SK-N-SH treated with all-trans-retinoic acid at 6 μM for 48 hours (cell line): ENCODE measurements around the gene SPATS2L.

ENCODE experiments used
- ATAC-seq: fragments of 200-7000 bp; cut with Tn5 transposase; 3 replicates; pipeline ENCODE4 v1.9.1; 2020; ENCODE audit warnings: mild to moderate bottlenecking, moderate library complexity
- ARNTL ChIP-seq: fragments of 450-650 bp; formaldehyde crosslinking; IDR thresholded peaks from 2 replicates; pipeline ENCODE4 v1.5.0; 2020; ENCODE audit warnings: low read depth, mild to moderate bottlenecking, moderate library complexity, borderline replicate concordance
- BACH2 ChIP-seq: fragments of 250-450 bp; sonication (Bioruptor Pico); IDR thresholded peaks from 2 replicates; pipeline ENCODE4 v1.9.0; 2021; ENCODE audit warnings: mild to moderate bottlenecking, borderline replicate concordance
- CSDC2 ChIP-seq: fragments of 250-450 bp; sonication (Bioruptor Pico); IDR thresholded peaks from 2 replicates; pipeline ENCODE4 v1.5.0; 2020; ENCODE audit warnings: mild to moderate bottlenecking, moderate library complexity
- ESRRG ChIP-seq: fragments of 250-450 bp; sonication (Bioruptor Pico); IDR thresholded peaks from 2 replicates; pipeline ENCODE4 v1.6.1; 2021; ENCODE audit warnings: mild to moderate bottlenecking
- GLIS3 ChIP-seq: fragments of 250-450 bp; sonication (Bioruptor Pico); IDR thresholded peaks from 2 replicates; pipeline ENCODE4 v1.5.0; 2020; ENCODE audit warnings: mild to moderate bottlenecking, moderate library complexity
- ISL1 ChIP-seq: fragments of 250-450 bp; sonication (Bioruptor Pico); IDR thresholded peaks from 2 replicates; pipeline ENCODE4 v2.1.2; 2022; ENCODE audit warnings: mild to moderate bottlenecking, moderate library complexity
- OSR1 ChIP-seq: fragments of 250-450 bp; sonication (Bioruptor Pico); IDR thresholded peaks from 2 replicates; pipeline ENCODE4 v1.8.0; 2022; ENCODE audit warnings: moderate library complexity, mild to moderate bottlenecking, inconsistent platforms
- PATZ1 ChIP-seq: fragments of 250-450 bp; sonication (Bioruptor Pico); IDR thresholded peaks from 2 replicates; pipeline ENCODE4 v1.8.0; 2020; ENCODE audit warnings: mild to moderate bottlenecking, moderate library complexity, borderline replicate concordance
- PPARA ChIP-seq: fragments of 250-450 bp; sonication (Bioruptor Pico); IDR thresholded peaks from 2 replicates; pipeline ENCODE4 v1.5.0; 2020; ENCODE audit warnings: mild to moderate bottlenecking, borderline replicate concordance
- RARB ChIP-seq: fragments of 250-450 bp; sonication (Bioruptor Pico); IDR thresholded peaks from 2 replicates; pipeline ENCODE4 v1.8.0; 2021; ENCODE audit warnings: mild to moderate bottlenecking, moderate library complexity
- TCF4 ChIP-seq: fragments of 250-450 bp; sonication (Bioruptor Pico); IDR thresholded peaks from 2 replicates; pipeline ENCODE4 v1.8.0; 2021; ENCODE audit warnings: mild to moderate bottlenecking, moderate library complexity, borderline replicate concordance
- ZC3H10 ChIP-seq: fragments of 250-450 bp; sonication (Bioruptor Pico); IDR thresholded peaks from 2 replicates; pipeline ENCODE4 v1.5.1; 2021; ENCODE audit warnings: mild to moderate bottlenecking, moderate library complexity
- ZFP3 ChIP-seq: fragments of 250-450 bp; sonication (Bioruptor Pico); IDR thresholded peaks from 2 replicates; pipeline ENCODE4 v1.5.0; 2020; ENCODE audit warnings: mild to moderate bottlenecking, moderate library complexity
- ZFP30 ChIP-seq: fragments of 450-650 bp; formaldehyde crosslinking; IDR thresholded peaks from 2 replicates; pipeline ENCODE4 v1.5.0; 2022; ENCODE audit warnings: mild to moderate bottlenecking, moderate library complexity
- ZNF565 ChIP-seq: fragments of 450-650 bp; formaldehyde crosslinking; conservative IDR thresholded peaks from 2 replicates; pipeline ENCODE4 v1.5.0; 2020; ENCODE audit warnings: low read depth, mild to moderate bottlenecking, moderate library complexity
- ZNF70 ChIP-seq: fragments of 450-650 bp; formaldehyde crosslinking; IDR thresholded peaks from 2 replicates; pipeline ENCODE4 v1.5.0; 2020; ENCODE audit warnings: mild to moderate bottlenecking, moderate library complexity
- ZNF8 ChIP-seq: fragments of 450-650 bp; formaldehyde crosslinking; IDR thresholded peaks from 2 replicates; pipeline ENCODE4 v1.5.0; 2020; ENCODE audit warnings: mild to moderate bottlenecking, moderate library complexity
- TF ChIP-seq, protein P1 (sequence below): fragments of 250-450 bp; sonication (Bioruptor Pico); IDR thresholded peaks from 2 replicates; pipeline ENCODE4 v1.8.0; 2021; ENCODE audit warnings: low read depth, mild to moderate bottlenecking, moderate library complexity, borderline replicate concordance
- TF ChIP-seq, protein P2 (sequence below): fragments of 250-450 bp; sonication (Bioruptor Pico); IDR thresholded peaks from 2 replicates; pipeline ENCODE4 v1.5.0; 2020; ENCODE audit warnings: mild to moderate bottlenecking, moderate library complexity
- TF ChIP-seq, protein P3 (sequence below): fragments of 250-450 bp; sonication (Bioruptor Pico); IDR thresholded peaks from 2 replicates; pipeline ENCODE4 v1.5.1; 2021; ENCODE audit warnings: mild to moderate bottlenecking, moderate library complexity

The SPATS2L gene

DNA sequence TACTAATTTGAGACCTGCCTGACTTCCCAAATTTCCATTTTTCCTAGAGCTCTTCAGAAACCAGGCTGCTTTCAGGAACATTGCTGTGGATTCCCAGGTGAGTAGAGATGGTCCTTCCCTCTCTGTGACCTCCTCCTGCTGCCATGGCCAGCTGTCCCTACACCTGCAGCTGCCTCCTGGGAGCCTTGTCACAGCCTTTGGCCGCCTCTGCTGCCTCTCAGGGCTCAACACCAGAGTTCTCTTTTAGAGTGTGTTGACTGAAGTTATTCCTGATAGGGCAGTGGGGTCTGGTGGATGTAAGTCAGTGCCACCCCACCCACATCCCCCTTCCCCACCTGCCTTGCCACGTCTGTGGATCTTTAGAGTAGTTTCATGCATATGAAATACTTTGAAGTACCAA, 22.9 kb downstream of the SPATS2L start:
- TF ChIP-seq PATZ1 (CRISPR knock-in tag) (no peak), ZNF565 (CRISPR knock-in tag) (no peak), BACH2 (CRISPR knock-in tag) (no peak), OSR1 (no peak), ZFP3 (CRISPR knock-in tag) (no peak), ISL1 (CRISPR knock-in tag) (no peak), ZNF70 (CRISPR knock-in tag) (no peak), GLIS3 (CRISPR knock-in tag) (no peak), RARB (CRISPR knock-in tag) (no peak), CSDC2 (no peak)
- TF ChIP-seq, protein P1, sequence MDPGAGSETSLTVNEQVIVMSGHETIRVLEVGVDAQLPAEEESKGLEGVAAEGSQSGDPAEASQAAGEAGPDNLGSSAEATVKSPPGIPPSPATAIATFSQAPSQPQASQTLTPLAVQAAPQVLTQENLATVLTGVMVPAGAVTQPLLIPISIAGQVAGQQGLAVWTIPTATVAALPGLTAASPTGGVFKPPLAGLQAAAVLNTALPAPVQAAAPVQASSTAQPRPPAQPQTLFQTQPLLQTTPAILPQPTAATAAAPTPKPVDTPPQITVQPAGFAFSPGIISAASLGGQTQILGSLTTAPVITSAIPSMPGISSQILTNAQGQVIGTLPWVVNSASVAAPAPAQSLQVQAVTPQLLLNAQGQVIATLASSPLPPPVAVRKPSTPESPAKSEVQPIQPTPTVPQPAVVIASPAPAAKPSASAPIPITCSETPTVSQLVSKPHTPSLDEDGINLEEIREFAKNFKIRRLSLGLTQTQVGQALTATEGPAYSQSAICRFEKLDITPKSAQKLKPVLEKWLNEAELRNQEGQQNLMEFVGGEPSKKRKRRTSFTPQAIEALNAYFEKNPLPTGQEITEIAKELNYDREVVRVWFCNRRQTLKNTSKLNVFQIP, result no peak
- ATAC-seq, result no peak

GRCh38 chr2:200329798-200330197, 23.3 kb downstream of the SPATS2L start:
- TF ChIP-seq PPARA (no peak), ARNTL (CRISPR knock-in tag) (no peak), CSDC2 (no peak), ESRRG (no peak), TCF4 (CRISPR knock-in tag) (no peak), OSR1 (no peak), ZFP30 (CRISPR knock-in tag) (no peak), ZNF8 (CRISPR knock-in tag) (no peak)
- TF ChIP-seq, protein P1, result no peak
- 0 out of 3 replicates have a peak, but pooled peaks have one; percentile 21 for ATAC-seq

GRCh38 chr2:200330351-200331060, 24.0 kb downstream of the SPATS2L start:
- ATAC-seq, result peak; percentile 44; the same call in 2 of the 3 replicates
- TF ChIP-seq TCF4 (CRISPR knock-in tag) (peak; percentile 67; the same call in 1 of the 2 replicates), CSDC2 (no peak), ISL1 (CRISPR knock-in tag) (peak; percentile 37)
- TF ChIP-seq, protein P2, sequence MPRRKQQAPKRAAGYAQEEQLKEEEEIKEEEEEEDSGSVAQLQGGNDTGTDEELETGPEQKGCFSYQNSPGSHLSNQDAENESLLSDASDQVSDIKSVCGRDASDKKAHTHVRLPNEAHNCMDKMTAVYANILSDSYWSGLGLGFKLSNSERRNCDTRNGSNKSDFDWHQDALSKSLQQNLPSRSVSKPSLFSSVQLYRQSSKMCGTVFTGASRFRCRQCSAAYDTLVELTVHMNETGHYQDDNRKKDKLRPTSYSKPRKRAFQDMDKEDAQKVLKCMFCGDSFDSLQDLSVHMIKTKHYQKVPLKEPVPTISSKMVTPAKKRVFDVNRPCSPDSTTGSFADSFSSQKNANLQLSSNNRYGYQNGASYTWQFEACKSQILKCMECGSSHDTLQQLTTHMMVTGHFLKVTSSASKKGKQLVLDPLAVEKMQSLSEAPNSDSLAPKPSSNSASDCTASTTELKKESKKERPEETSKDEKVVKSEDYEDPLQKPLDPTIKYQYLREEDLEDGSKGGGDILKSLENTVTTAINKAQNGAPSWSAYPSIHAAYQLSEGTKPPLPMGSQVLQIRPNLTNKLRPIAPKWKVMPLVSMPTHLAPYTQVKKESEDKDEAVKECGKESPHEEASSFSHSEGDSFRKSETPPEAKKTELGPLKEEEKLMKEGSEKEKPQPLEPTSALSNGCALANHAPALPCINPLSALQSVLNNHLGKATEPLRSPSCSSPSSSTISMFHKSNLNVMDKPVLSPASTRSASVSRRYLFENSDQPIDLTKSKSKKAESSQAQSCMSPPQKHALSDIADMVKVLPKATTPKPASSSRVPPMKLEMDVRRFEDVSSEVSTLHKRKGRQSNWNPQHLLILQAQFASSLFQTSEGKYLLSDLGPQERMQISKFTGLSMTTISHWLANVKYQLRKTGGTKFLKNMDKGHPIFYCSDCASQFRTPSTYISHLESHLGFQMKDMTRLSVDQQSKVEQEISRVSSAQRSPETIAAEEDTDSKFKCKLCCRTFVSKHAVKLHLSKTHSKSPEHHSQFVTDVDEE (CRISPR knock-in tag), result peak; percentile 35; the same call in 1 of the 2 replicates

- no peak for ATAC-seq
- TF ChIP-seq ZC3H10 (CRISPR knock-in tag), result no peak
- no peak for TF ChIP-seq CSDC2
Measured at GRCh38 chr2:200331061-200331400, 24.5 kb downstream of the SPATS2L start.

DNA sequence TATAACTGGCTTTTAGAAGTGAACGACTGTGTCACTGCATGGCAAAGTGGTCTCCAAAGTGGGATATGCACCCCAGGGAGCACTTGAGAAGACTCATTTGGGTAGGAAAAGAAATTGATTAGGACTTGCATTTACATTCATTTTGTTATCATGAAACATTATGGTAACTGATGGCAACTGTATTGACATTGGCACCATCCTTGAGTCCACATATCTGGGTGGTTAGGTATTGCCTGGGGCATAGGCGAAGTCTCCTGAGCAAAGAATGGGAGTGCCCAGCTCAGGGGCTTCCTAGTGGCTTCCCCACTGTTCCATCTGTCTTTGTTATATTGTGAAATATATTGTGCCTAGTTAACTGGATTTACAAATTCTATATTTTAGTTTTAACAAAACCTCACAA, 29.2 kb downstream of the SPATS2L start:
- TF ChIP-seq, protein P2 (CRISPR knock-in tag), result no peak
- no peak for TF ChIP-seq OSR1
- no peak for TF ChIP-seq CSDC2
- no peak for TF ChIP-seq ZNF8 (CRISPR knock-in tag)
- no peak for TF ChIP-seq PATZ1 (CRISPR knock-in tag)
- no peak for TF ChIP-seq ISL1 (CRISPR knock-in tag)
- TF ChIP-seq, protein P3, sequence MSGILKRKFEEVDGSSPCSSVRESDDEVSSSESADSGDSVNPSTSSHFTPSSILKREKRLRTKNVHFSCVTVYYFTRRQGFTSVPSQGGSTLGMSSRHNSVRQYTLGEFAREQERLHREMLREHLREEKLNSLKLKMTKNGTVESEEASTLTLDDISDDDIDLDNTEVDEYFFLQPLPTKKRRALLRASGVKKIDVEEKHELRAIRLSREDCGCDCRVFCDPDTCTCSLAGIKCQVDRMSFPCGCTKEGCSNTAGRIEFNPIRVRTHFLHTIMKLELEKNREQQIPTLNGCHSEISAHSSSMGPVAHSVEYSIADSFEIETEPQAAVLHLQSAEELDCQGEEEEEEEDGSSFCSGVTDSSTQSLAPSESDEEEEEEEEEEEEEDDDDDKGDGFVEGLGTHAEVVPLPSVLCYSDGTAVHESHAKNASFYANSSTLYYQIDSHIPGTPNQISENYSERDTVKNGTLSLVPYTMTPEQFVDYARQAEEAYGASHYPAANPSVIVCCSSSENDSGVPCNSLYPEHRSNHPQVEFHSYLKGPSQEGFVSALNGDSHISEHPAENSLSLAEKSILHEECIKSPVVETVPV, result no peak
- TF ChIP-seq, all 23 proteins: peak for 0
- ATAC-seq, result no peak; the same call in 2 of the 3 replicates
